DND-41 (cell line): ENCODE results near the gene POMGNT1.

ENCODE experiments used
- ATAC-seq: fragments of 200-7000 bp; cut with Tn5 transposase; 3 replicates; pipeline ENCODE4 v1.9.1; 2021; ENCODE audit warnings: low read depth; ENCODE audit not compliant: insufficient read depth
- DNase-seq: peaks from one replicate; pipeline ENCODE4 v3.0.0-alpha.2; 2020
- H2AFZ ChIP-seq: 2 replicates; pipeline ENCODE4 v1.6.0; 2012; ENCODE audit warnings: low read depth, low read length
- H3K27ac ChIP-seq: 2 replicates; pipeline ENCODE4 v1.5.1; 2012; ENCODE audit warnings: low read length, inconsistent platforms
- H3K27me3 ChIP-seq: fragments of 200-600 bp; sonication (generic); 2 replicates; pipeline ENCODE4 v1.6.0; 2012; ENCODE audit warnings: low read length, mild to moderate bottlenecking, inconsistent platforms; ENCODE audit not compliant: insufficient read depth, poor library complexity
- H3K36me3 ChIP-seq: 2 replicates; pipeline ENCODE4 v1.5.1; 2012; ENCODE audit warnings: low read length, inconsistent platforms; ENCODE audit not compliant: insufficient read depth
- H3K4me1 ChIP-seq: 2 replicates; pipeline ENCODE4 v1.5.1; 2012; ENCODE audit warnings: mild to moderate bottlenecking, low read length; ENCODE audit not compliant: insufficient read depth
- H3K4me2 ChIP-seq: 2 replicates; pipeline ENCODE4 v1.6.0; 2012; ENCODE audit warnings: mild to moderate bottlenecking, moderate library complexity, low read length, inconsistent platforms; ENCODE audit not compliant: insufficient read depth
- H3K4me3 ChIP-seq, 2 experiments: fragments of 200-600 bp in 1 of 2; shearing (Covaris generic) in 1 of 2; 2 replicates each; pipeline ENCODE4 v1.5.1; 2012 to 2016; ENCODE audit warnings: inconsistent platforms in 2 of 2, low read length in 2 of 2, mild to moderate bottlenecking in 2 of 2, low read depth in 1 of 2, moderate library complexity in 1 of 2
- H3K79me2 ChIP-seq: 2 replicates; pipeline ENCODE4 v1.6.0; 2012; ENCODE audit warnings: low read length, inconsistent platforms; ENCODE audit not compliant: insufficient read depth
- H3K9ac ChIP-seq: 2 replicates; pipeline ENCODE4 v1.6.0; 2012; ENCODE audit warnings: low read depth, mild to moderate bottlenecking, inconsistent platforms, low read length, moderate library complexity
- H3K9me3 ChIP-seq: 2 replicates; pipeline ENCODE4 v1.5.1; 2012; ENCODE audit warnings: low read length, moderate library complexity, mild to moderate bottlenecking, inconsistent platforms; ENCODE audit not compliant: insufficient read depth, severe bottlenecking
- H4K20me1 ChIP-seq: 2 replicates; pipeline ENCODE4 v1.6.0; 2012; ENCODE audit warnings: low read length; ENCODE audit not compliant: insufficient read depth
- EZH2 ChIP-seq: IDR thresholded peaks from 3 replicates; pipeline ENCODE4 v1.6.1; 2012; ENCODE audit warnings: borderline replicate concordance, low read depth, mild to moderate bottlenecking, moderate library complexity, low read length, inconsistent platforms; ENCODE audit not compliant: severe bottlenecking
- TF ChIP-seq, protein P1 (sequence below): IDR thresholded peaks from 2 replicates; pipeline ENCODE4 v1.5.1; 2012; ENCODE audit warnings: borderline replicate concordance, low read length, moderate library complexity, mild to moderate bottlenecking; ENCODE audit not compliant: poor library complexity, severe bottlenecking; ENCODE audit errors: extremely low read depth

POMGNT1 gene

DNA sequence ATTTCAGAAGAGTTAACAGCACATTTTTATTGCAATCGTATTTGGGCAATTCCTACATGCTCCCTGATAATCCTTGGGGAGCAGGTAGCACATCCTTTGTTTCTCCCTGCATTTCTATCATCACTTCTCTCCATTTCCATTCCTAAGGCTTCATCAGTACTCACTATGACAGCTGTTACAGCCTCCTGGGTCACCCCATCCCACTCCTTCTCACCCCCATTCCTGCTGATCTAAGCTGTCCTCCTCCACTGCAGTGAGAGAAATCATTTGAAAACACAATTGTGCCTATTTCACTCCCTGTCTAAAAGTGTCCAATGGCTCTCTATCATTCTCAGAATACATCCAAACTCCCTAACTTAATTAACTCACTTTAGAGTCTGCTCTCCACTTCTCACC is 40.3 kb downstream of the POMGNT1 start:
- no peak for ATAC-seq
- Histone ChIP-seq H3K9ac (no peak overlapping the region), H3K27me3 (peaks cover 5% of the 10 kb centered on the region), H3K4me1 (no peaks in the 10 kb centered on the region), H3K9me3 (no peaks in the 10 kb centered on the region), H3K79me2 (no peaks in the 10 kb centered on the region), H4K20me1 (no peaks in the 10 kb centered on the region), H3K4me2 (no peak overlapping the region), H3K27ac (no peak overlapping the region), H3K4me3 (no peak overlapping the region), H3K36me3 (no peaks in the 10 kb centered on the region), H2AFZ (no peak overlapping the region)
- DNase-seq: no peak
- TF ChIP-seq, protein P1, sequence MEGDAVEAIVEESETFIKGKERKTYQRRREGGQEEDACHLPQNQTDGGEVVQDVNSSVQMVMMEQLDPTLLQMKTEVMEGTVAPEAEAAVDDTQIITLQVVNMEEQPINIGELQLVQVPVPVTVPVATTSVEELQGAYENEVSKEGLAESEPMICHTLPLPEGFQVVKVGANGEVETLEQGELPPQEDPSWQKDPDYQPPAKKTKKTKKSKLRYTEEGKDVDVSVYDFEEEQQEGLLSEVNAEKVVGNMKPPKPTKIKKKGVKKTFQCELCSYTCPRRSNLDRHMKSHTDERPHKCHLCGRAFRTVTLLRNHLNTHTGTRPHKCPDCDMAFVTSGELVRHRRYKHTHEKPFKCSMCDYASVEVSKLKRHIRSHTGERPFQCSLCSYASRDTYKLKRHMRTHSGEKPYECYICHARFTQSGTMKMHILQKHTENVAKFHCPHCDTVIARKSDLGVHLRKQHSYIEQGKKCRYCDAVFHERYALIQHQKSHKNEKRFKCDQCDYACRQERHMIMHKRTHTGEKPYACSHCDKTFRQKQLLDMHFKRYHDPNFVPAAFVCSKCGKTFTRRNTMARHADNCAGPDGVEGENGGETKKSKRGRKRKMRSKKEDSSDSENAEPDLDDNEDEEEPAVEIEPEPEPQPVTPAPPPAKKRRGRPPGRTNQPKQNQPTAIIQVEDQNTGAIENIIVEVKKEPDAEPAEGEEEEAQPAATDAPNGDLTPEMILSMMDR: no peak
- TF ChIP-seq EZH2: no peak

DNA sequence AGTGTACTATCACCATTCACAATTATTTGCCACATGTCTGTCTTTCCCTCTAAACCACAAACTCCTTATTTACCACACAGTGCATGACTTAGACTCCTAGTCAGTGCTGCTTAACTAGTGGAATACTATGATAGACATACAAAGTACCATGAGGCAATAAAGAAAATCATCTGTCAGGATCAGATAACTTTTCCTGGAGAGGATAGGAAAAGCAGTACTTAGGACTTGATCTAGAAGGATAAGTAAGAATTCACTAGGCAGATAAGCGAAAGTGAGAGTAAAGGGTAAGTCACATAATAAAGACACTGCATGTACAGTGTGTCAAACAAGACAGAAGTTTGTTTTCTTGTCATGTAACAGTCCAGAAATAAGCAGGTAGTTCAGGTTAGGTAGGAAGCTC is 44.5 kb downstream of the POMGNT1 start:
- DNase-seq (no peak), ATAC-seq (no peak; the same call in 2 of the 3 replicates)
- Histone ChIP-seq H3K27ac (no peak overlapping the region), H3K4me2 (no peak overlapping the region), H2AFZ (no peak overlapping the region), H3K79me2 (no peaks in the 10 kb centered on the region), H3K9me3 (no peaks in the 10 kb centered on the region), H3K4me1 (no peaks in the 10 kb centered on the region), H4K20me1 (no peaks in the 10 kb centered on the region), H3K27me3 (no peaks in the 10 kb centered on the region), H3K36me3 (no peaks in the 10 kb centered on the region), H3K4me3 (no peak overlapping the region), H3K9ac (no peak overlapping the region)
- TF ChIP-seq EZH2: no peak

DNA sequence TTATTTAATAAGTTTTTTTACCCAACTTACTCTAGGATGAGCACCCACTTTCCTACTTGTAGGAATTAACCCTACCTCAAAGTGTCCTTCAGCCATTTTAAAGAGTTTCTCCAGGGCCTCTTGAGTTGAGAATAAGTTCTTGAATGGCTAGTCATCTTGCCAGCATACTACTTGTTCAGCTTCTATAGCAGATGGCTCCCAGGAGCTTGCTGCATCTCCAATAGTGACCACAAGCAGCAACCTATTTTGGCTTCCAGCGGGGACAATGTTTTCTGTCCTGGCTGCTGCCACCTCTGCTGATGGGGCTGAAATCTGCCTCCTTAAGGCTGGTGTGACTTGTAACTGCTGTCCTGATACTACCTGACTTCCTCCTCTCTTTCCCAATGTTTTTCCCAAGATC is 45.0 kb downstream of the POMGNT1 start:
- Histone ChIP-seq H3K4me3 (no peak overlapping the region), H3K9ac (no peak overlapping the region), H3K4me2 (no peak overlapping the region), H2AFZ (no peak overlapping the region), H3K9me3 (no peaks in the 10 kb centered on the region), H4K20me1 (no peaks in the 10 kb centered on the region), H3K4me1 (no peaks in the 10 kb centered on the region), H3K79me2 (no peaks in the 10 kb centered on the region), H3K27me3 (no peaks in the 10 kb centered on the region), H3K27ac (no peak overlapping the region), H3K36me3 (no peaks in the 10 kb centered on the region)
- TF ChIP-seq EZH2: no peak
- TF ChIP-seq, protein P1: no peak
- no peak for DNase-seq
- ATAC-seq: no peak

DNA sequence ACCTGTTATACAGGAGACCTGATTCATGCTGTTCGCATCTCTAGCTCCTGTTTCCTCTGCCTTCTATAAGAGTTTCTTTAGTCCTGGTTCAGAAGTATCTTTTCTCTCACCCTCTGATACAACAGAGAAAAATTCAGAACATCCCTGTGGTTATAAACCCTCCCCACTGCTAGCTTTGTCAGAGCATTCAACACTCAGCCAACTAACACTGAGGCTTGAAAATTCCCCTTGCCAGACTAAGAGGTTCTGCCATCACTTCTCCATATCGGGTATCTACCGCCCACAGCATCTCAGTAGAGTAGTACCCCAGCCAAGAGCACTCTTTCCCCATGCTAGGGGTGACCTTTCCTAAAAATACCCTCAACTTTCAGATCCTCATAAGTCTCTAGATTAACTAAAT is 46.2 kb downstream of the POMGNT1 start:
- H3K27ac ChIP-seq: no peak overlapping the region
- H3K9ac ChIP-seq: no peak overlapping the region
- no peak overlapping the region for H2AFZ ChIP-seq
- TF ChIP-seq, protein P1: no peak
- TF ChIP-seq EZH2: no peak
- no peak overlapping the region for H3K4me2 ChIP-seq
- ATAC-seq (no peak), DNase-seq (no peak)
- H4K20me1 ChIP-seq: no peaks in the 10 kb centered on the region
- H3K4me1 ChIP-seq: no peaks in the 10 kb centered on the region
- no peak overlapping the region for H3K4me3 ChIP-seq
- no peaks in the 10 kb centered on the region for H3K27me3 ChIP-seq
- no peaks in the 10 kb centered on the region for H3K36me3 ChIP-seq
- H3K79me2 ChIP-seq: no peaks in the 10 kb centered on the region
- no peaks in the 10 kb centered on the region for H3K9me3 ChIP-seq
